Nephron (organoid): ENCODE results near the gene PTGDR2.

Source experiments
- H3K27ac Mint-ChIP-seq, 3 experiments: 2 replicates each; pipeline ENCODE4 v1.8.0; 2020; ENCODE audit warnings: mixed read lengths in 3 of 3, mild to moderate bottlenecking in 2 of 3, moderate library complexity in 1 of 3
- H3K27me3 Mint-ChIP-seq: 2 replicates; pipeline ENCODE4 v1.8.0; 2021; ENCODE audit warnings: low read depth, mild to moderate bottlenecking, moderate library complexity, mixed read lengths
- H3K36me3 Mint-ChIP-seq: 2 replicates; pipeline ENCODE4 v1.8.0; 2020; ENCODE audit warnings: low read depth, mixed read lengths
- H3K4me1 Mint-ChIP-seq: 2 replicates; pipeline ENCODE4 v1.8.0; 2020; ENCODE audit warnings: mixed read lengths
- H3K4me3 Mint-ChIP-seq, 3 experiments: 2 replicates each; pipeline ENCODE4 v1.8.0; 2020; ENCODE audit warnings: mild to moderate bottlenecking in 3 of 3, mixed read lengths in 3 of 3, moderate library complexity in 2 of 3
- H3K9me3 Mint-ChIP-seq: 2 replicates; pipeline ENCODE4 v1.8.0; 2020; ENCODE audit warnings: mixed read lengths
- CTCF ChIP-seq, 3 experiments: fragments of 200-600 bp; sonication (generic); IDR thresholded peaks; one replicate each; pipeline ENCODE4 v1.5.0; 2021; ENCODE audit warnings: antibody characterized with exemption in 3 of 3; ENCODE audit not compliant: unreplicated experiment in 3 of 3

The PTGDR2 gene

GRCh38 chr11:60889869-60890311 lies 34.1 kb upstream of the PTGDR2 start:
- no peak for TF ChIP-seq CTCF (IDR thresholded peaks at IDR 0.05; ENCODE audit: unreplicated experiment in 3 of 3)
- H3K9me3 Mint-ChIP-seq = peaks cover 2% of the 10 kb centered on the region
- no peaks in the 10 kb centered on the region for H3K27me3 Mint-ChIP-seq
- no peaks in the 10 kb centered on the region for H3K4me1 Mint-ChIP-seq
- peaks cover 53% of the 10 kb centered on the region for H3K36me3 Mint-ChIP-seq
- no peak overlapping the region for H3K4me3 Mint-ChIP-seq
- H3K27ac Mint-ChIP-seq = no peak overlapping the region

- no peaks in the 10 kb centered on the region for H3K4me1 Mint-ChIP-seq
- peaks cover 56% of the 10 kb centered on the region for H3K36me3 Mint-ChIP-seq
- H3K27ac Mint-ChIP-seq = no peak overlapping the region
- no peak overlapping the region for H3K4me3 Mint-ChIP-seq
- H3K27me3 Mint-ChIP-seq = no peaks in the 10 kb centered on the region
- peaks cover 4% of the 10 kb centered on the region for H3K9me3 Mint-ChIP-seq
- TF ChIP-seq CTCF (IDR thresholded peaks at IDR 0.05; ENCODE audit: unreplicated experiment in 3 of 3) = peak; percentile 25 to 40 (median 38)
Observed at GRCh38 chr11:60887556-60887955, 31.8 kb upstream of the PTGDR2 start.

- Mint-ChIP-seq H3K9me3 (peaks cover 2% of the 10 kb centered on the region), H3K27ac (peak overlapping the region; percentile 27 to 87 (median 78)), H3K36me3 (peaks cover 40% of the 10 kb centered on the region), H3K4me3 (peak overlapping the region in 2 of 3 experiments; percentile 13 to 60), H3K27me3 (peaks cover 5% of the 10 kb centered on the region), H3K4me1 (peaks cover 42% of the 10 kb centered on the region)
- no peak for TF ChIP-seq CTCF (IDR thresholded peaks at IDR 0.05; ENCODE audit: unreplicated experiment in 3 of 3)
Observed at GRCh38 chr11:60880643-60881282, 25.0 kb upstream of the PTGDR2 start.

GRCh38 chr11:60879971-60880588 lies 24.3 kb upstream of the PTGDR2 start:
- H3K4me1 Mint-ChIP-seq = peaks cover 42% of the 10 kb centered on the region
- peaks cover 5% of the 10 kb centered on the region for H3K27me3 Mint-ChIP-seq
- H3K4me3 Mint-ChIP-seq = peak overlapping the region in 1 of 3 experiments; percentile 12
- no peak for TF ChIP-seq CTCF (IDR thresholded peaks at IDR 0.05; ENCODE audit: unreplicated experiment in 3 of 3)
- peaks cover 2% of the 10 kb centered on the region for H3K9me3 Mint-ChIP-seq
- peak overlapping the region in 2 of 3 experiments; percentile 76 to 78 for H3K27ac Mint-ChIP-seq
- H3K36me3 Mint-ChIP-seq = peaks cover 34% of the 10 kb centered on the region

- Mint-ChIP-seq H3K27ac (peak overlapping the region in 2 of 3 experiments; percentile 6 to 78), H3K4me1 (peaks cover 50% of the 10 kb centered on the region), H3K9me3 (peaks cover 2% of the 10 kb centered on the region), H3K36me3 (peaks cover 29% of the 10 kb centered on the region), H3K27me3 (peaks cover 5% of the 10 kb centered on the region), H3K4me3 (no peak overlapping the region)
- no peak for TF ChIP-seq CTCF (IDR thresholded peaks at IDR 0.05; ENCODE audit: unreplicated experiment in 3 of 3)
Observed at GRCh38 chr11:60879104-60879503, 23.4 kb upstream of the PTGDR2 start.
